Body of pancreas (tissue), 4 donors: ENCODE data around the gene HES4.

Source experiments
- POLR2A ChIP-seq, 3 donors: fragments of 450-650 bp; IDR thresholded peaks; one replicate each; pipeline ENCODE4 v1.6.1; 2016; ENCODE audit warnings: antibody characterized with exemption in 3 of 3, mild to moderate bottlenecking in 2 of 3
- TF ChIP-seq, protein P1 (sequence below), 7 experiments: fragments of 450-650 bp in 4 of 7; fragments of 200-600 bp in 3 of 7; sonication (generic) in 3 of 7; IDR thresholded peaks; one replicate each; pipeline ENCODE4 v1.5.1; 2016 to 2019; ENCODE audit warnings: antibody characterized with exemption in 7 of 7

DNA sequence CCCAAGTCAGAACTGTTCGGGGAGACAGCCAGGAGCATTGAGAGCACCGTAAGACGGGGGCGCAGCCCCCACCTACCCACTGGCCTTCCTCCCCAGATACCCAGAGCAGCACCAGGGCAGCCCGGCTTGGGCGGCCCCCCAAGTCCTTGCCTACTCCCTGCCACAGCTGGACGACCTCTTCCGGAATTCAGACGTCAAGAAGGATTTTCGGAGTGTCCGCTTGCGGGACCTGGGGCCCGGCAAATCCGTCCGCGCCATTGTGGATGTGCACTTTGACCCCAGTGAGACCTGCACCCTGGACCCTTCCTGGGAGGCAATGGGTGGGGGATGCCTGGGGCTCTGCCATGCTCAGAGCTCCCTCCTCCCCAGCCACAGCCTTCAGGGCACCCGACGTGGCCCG lies 47.5 kb upstream of the HES4 start:
- TF ChIP-seq POLR2A (IDR thresholded peaks at IDR 0.05): no peak
- TF ChIP-seq, protein P1, sequence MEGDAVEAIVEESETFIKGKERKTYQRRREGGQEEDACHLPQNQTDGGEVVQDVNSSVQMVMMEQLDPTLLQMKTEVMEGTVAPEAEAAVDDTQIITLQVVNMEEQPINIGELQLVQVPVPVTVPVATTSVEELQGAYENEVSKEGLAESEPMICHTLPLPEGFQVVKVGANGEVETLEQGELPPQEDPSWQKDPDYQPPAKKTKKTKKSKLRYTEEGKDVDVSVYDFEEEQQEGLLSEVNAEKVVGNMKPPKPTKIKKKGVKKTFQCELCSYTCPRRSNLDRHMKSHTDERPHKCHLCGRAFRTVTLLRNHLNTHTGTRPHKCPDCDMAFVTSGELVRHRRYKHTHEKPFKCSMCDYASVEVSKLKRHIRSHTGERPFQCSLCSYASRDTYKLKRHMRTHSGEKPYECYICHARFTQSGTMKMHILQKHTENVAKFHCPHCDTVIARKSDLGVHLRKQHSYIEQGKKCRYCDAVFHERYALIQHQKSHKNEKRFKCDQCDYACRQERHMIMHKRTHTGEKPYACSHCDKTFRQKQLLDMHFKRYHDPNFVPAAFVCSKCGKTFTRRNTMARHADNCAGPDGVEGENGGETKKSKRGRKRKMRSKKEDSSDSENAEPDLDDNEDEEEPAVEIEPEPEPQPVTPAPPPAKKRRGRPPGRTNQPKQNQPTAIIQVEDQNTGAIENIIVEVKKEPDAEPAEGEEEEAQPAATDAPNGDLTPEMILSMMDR (IDR thresholded peaks at IDR 0.05): no peak
